GM12864 (cell line): ENCODE results near the gene VIPR2.
"Not testable (repeated sequence)": the region's sequence is repeated elsewhere in the genome, so short reads cannot be mapped to it uniquely, and the experiment has no call there.

Source experiments
- DNase-seq: peaks from one replicate; pipeline ENCODE4 v3.0.0-alpha.2; 2011; ENCODE audit warnings: low read depth
- H3K4me3 ChIP-seq: 2 replicates; pipeline ENCODE4 v1.5.1; 2011; ENCODE audit warnings: mild to moderate bottlenecking, low read depth, low read length, control low read depth
- TF ChIP-seq, protein P1 (sequence below): IDR thresholded peaks from 2 replicates; pipeline ENCODE4 v1.5.1; 2011; ENCODE audit warnings: low read depth, mild to moderate bottlenecking, moderate library complexity, low read length, control low read depth, inconsistent platforms; ENCODE audit errors: missing control alignments

The VIPR2 gene

DNA sequence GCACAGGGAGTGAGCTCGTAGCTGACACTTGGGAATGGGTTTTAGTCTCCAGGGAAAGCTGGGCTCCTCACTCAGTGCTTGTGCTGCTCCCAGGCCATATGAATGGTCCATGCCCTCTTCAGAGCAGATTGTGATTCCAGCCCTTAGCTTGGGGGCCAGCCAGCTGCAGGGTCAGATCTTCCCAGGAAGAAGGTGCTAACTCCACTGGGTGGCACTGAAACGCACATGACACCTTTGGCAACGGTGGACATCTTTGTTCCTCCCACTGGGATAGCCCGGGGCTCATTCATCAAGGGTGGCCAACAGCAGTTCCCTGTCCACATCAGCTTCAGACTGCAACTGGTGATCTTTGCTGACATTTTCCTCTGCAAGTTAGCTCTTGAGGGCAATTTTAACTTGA lies 159.1 kb downstream of the VIPR2 start:
- TF ChIP-seq, protein P1, sequence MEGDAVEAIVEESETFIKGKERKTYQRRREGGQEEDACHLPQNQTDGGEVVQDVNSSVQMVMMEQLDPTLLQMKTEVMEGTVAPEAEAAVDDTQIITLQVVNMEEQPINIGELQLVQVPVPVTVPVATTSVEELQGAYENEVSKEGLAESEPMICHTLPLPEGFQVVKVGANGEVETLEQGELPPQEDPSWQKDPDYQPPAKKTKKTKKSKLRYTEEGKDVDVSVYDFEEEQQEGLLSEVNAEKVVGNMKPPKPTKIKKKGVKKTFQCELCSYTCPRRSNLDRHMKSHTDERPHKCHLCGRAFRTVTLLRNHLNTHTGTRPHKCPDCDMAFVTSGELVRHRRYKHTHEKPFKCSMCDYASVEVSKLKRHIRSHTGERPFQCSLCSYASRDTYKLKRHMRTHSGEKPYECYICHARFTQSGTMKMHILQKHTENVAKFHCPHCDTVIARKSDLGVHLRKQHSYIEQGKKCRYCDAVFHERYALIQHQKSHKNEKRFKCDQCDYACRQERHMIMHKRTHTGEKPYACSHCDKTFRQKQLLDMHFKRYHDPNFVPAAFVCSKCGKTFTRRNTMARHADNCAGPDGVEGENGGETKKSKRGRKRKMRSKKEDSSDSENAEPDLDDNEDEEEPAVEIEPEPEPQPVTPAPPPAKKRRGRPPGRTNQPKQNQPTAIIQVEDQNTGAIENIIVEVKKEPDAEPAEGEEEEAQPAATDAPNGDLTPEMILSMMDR: no peak
- DNase-seq: no peak
- no peak overlapping the region for H3K4me3 ChIP-seq

DNA sequence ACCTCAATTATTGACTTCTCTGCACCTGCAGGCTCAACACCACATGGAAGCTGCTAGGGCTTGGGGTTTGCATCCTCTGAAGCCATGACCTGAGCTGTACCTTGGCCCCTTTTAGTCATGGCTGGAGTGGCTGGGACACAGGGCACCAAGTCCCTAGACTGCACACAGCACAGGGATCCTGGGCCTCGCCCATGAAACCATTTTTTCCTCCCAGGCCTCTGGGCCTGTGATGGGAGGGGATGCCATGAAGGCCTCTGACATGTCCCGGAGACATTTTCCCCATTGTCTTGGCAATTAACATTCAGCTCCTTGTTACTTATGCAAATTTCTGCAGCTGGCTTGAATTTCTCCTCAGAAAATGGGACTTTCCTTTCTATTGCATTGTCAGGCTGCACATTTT lies 160.7 kb downstream of the VIPR2 start:
- not testable (repeated sequence) for DNase-seq, H3K4me3 ChIP-seq

DNA sequence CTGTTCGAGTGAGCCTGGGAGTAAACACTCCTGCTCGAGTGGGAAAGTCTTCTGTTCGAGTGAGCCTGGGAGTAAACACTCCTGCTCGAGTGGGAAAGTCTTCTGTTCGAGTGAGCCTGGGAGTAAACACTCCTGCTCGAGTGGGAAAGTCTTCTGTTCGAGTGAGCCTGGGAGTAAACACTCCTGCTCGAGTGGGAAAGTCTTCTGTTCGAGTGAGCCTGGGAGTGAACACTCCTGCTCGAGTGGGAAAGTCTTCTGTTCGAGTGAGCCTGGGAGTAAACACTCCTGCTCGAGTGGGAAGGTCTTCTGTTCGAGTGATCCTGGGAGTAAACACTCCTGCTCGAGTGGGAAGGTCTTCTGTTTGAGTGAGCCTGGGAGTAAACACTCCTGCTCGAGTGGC lies 162.6 kb downstream of the VIPR2 start:
- DNase-seq, H3K4me3 ChIP-seq: not testable (repeated sequence)

DNA sequence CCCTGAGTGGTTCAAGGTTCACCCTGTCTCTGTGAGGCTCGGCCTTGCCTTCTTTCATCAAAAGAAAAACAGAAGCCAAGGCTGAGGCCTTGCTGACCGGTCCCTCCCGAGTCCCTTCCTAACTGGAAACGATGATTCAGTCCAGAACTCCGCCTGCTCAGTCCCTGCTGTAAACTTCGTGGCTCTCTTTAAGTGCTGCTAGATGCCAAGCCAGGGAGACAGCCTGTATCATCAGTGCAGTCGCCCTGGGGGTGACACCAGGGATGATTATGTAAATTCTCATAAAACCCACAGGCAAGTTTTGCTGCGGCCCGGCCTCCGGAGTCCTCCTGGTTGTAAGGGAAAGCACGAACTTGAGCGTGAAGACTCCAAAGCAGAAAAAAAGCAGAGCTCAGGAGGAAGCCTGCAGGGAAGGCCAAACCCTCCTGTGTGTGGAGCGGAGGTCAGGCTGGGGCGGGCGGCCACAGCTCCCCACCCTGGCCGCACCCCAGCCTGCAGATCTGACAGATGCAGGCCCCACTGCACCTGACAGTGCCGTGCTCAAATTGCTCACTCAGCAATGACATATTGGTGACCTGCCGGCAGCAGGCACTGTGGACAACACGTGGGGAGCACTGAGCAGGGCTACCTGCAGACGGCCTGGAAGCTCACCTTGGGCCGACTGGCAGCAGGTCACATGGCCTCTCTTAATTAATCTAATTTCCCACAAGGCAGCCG lies 164.9 kb downstream of the VIPR2 start:
- TF ChIP-seq, protein P1: no peak
- H3K4me3 ChIP-seq: no peak overlapping the region

DNA sequence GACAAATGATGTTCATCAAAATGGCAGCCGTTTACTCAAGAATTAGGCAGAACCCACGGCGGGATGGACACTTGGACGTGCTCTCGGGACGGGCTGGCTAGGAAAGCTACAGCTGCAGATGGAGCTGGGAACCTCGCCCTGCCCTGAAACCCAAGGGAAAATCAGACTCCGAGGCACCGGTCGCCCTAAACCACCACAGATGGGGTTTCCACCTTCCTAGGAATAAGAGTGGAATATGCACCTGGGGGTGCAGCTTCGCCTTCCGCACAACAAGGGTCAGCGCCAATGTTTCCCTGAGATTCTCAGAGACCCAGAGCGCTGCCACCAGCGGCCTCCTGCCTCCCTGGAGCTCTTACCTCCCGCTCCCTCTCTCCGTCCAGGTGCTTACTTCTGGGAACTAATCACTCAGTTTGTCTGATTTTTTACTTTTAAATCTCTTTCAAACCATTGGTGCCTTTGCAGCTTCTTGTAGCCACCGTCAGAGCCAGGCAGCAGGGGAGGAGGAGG lies 165.6 kb downstream of the VIPR2 start:
- no peak overlapping the region for H3K4me3 ChIP-seq
- TF ChIP-seq, protein P1: no peak
- no peak for DNase-seq

More for the DNA sequence above, 164.9 kb downstream of the VIPR2 start:
- DNase-seq: no peak
